ENCODE data around the gene DNAH9. TPM values are rescaled to one million over a fixed set of nuclear protein-coding genes. Genes with fewer than 3 reads are reported as not detected.

DNAH9 gene
- total RNA-seq, 1 donor from 2014 or later: not detected

- no peak overlapping the region for H3K4me3 ChIP-seq (ENCODE audit: low read depth, low read length)
- DNase-seq (ENCODE audit: low read depth): no peak
- TF ChIP-seq, protein P1, sequence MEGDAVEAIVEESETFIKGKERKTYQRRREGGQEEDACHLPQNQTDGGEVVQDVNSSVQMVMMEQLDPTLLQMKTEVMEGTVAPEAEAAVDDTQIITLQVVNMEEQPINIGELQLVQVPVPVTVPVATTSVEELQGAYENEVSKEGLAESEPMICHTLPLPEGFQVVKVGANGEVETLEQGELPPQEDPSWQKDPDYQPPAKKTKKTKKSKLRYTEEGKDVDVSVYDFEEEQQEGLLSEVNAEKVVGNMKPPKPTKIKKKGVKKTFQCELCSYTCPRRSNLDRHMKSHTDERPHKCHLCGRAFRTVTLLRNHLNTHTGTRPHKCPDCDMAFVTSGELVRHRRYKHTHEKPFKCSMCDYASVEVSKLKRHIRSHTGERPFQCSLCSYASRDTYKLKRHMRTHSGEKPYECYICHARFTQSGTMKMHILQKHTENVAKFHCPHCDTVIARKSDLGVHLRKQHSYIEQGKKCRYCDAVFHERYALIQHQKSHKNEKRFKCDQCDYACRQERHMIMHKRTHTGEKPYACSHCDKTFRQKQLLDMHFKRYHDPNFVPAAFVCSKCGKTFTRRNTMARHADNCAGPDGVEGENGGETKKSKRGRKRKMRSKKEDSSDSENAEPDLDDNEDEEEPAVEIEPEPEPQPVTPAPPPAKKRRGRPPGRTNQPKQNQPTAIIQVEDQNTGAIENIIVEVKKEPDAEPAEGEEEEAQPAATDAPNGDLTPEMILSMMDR (conservative IDR thresholded peaks at IDR 0.05; ENCODE audit: low read depth, low read length): no peak
These were observed 109.3 kb downstream of the DNAH9 start for GRCh38 chr17:11707586-11707985.

DNA sequence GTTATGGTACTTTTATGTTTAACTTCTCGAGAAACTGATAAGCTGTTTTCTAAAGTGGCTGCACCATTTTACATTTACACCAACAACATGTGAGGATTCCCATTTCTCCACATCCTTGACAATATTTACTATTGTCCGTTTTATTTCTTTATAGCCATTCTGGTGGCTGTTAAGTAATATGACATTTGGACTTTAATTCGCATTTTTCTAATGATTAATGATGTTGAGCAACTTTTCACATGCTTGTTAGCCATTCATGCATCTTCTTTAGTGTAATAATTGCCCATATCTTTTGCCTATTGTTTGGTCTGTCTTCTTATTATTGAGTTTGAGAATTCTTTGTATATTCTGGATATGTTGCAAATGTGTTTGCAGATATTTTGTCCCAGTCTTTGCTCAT, 114.2 kb downstream of the DNAH9 start:
- no peak overlapping the region for H3K4me3 ChIP-seq (ENCODE audit: low read depth, low read length)
- DNase-seq (ENCODE audit: low read depth): no peak
- TF ChIP-seq, protein P1 (conservative IDR thresholded peaks at IDR 0.05; ENCODE audit: low read depth, low read length): no peak

DNA sequence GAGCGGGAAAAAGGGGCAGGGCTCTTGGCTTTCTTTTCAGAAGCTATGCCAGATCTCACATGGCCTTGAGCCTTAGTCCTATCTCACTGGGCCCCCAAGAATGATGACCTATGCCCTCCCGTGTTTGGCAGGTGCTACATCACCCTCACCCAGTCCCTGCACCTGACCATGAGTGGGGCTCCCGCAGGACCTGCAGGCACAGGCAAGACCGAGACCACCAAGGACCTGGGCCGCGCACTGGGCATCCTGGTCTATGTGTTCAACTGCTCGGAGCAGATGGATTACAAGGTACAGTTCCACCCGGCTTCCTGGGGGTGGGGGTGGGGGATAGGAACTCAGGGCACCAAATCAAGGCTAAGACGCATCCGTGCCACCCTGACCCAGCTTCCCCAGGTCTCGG, 120.9 kb downstream of the DNAH9 start:
- H3K4me3 ChIP-seq (ENCODE audit: low read depth, low read length): no peak overlapping the region
- TF ChIP-seq, protein P1 (conservative IDR thresholded peaks at IDR 0.05; ENCODE audit: low read depth, low read length): no peak
- DNase-seq (ENCODE audit: low read depth): no peak

DNA sequence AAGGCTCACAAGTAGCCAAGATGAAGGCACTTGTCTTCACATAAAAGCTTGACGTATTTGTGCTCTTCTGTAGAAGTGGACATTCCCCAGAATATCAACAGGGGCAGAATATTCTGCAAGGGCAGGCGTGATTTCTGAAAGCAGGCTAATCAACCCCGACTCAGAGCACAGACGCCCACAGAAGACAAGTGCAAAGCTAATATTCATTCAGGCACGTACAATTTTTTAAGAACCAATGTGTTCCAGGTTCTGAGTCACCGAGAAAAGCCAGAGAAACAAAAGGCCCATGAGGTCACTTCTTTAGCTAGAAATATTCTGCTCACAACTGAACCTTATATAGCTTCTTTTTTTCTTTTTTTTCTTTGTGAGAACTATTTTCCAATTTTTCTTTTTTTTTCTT, 121.6 kb downstream of the DNAH9 start:
- no peak overlapping the region for H3K4me3 ChIP-seq (ENCODE audit: low read depth, low read length)
- TF ChIP-seq, protein P1 (conservative IDR thresholded peaks at IDR 0.05; ENCODE audit: low read depth, low read length): no peak
- DNase-seq (ENCODE audit: low read depth): no peak

- no peak for DNase-seq (ENCODE audit: low read depth)
- H3K4me3 ChIP-seq (ENCODE audit: low read depth, low read length): no peak overlapping the region
- TF ChIP-seq, protein P1 (conservative IDR thresholded peaks at IDR 0.05; ENCODE audit: low read depth, low read length): no peak
These were observed 122.5 kb downstream of the DNAH9 start for GRCh38 chr17:11720816-11721215.

GRCh38 chr17:11730747-11731146, 132.5 kb downstream of the DNAH9 start:
- TF ChIP-seq, protein P1 (conservative IDR thresholded peaks at IDR 0.05; ENCODE audit: low read depth, low read length): no peak
- H3K4me3 ChIP-seq (ENCODE audit: low read depth, low read length): no peak overlapping the region

GRCh38 chr17:11736613-11737312, 138.5 kb downstream of the DNAH9 start:
- no peak for DNase-seq (ENCODE audit: low read depth)
- TF ChIP-seq, protein P1 (conservative IDR thresholded peaks at IDR 0.05; ENCODE audit: low read depth, low read length): no peak
- no peak overlapping the region for H3K4me3 ChIP-seq (ENCODE audit: low read depth, low read length)

More at GRCh38 chr17:11730747-11731146, 132.5 kb downstream of the DNAH9 start:
- no peak for DNase-seq (ENCODE audit: low read depth)
